H1 (cell line): ENCODE results near the gene STK32C. TPM values are rescaled to one million over a fixed set of nuclear protein-coding genes. Genes with fewer than 3 reads are reported as not detected.

Source experiments
- CTCF ChIA-PET: fragments of 300-600 bp; sonication (Branson Sonifier 250); formaldehyde crosslinking; loops from one replicate; lab custom pipeline; 2021; ENCODE audit not compliant: partially characterized antibody; lab: Charles Lee
- POLR2A ChIA-PET: fragments of 300-600 bp; sonication (Branson Sonifier 250); formaldehyde crosslinking; loops from one replicate; lab custom pipeline; 2021; ENCODE audit warnings: inconsistent platforms; ENCODE audit not compliant: partially characterized antibody; lab: Charles Lee
- DNase-seq, 2 experiments: peaks; one replicate each; pipeline versions ENCODE4 v3.0.0 to v3.0.0-alpha.2; 2010 to 2022; ENCODE audit warnings: low spot score in 2 of 2, low read depth in 1 of 2, mixed read lengths in 1 of 2
- FAIRE-seq: peaks from 2 replicates; lab custom pipeline; 2011; peaks lifted over from hg19 to GRCh38; lab: Jason Lieb, UNC
- H2AFZ ChIP-seq: 2 replicates; pipeline ENCODE4 v1.8.1; 2012; ENCODE audit warnings: low read length, inconsistent platforms
- H2AK5ac ChIP-seq: 2 replicates; pipeline ENCODE4 v1.6.1; 2013; ENCODE audit warnings: low read depth, low read length
- H2BK120ac ChIP-seq: replicated peaks from 2 replicates; pipeline ENCODE3; 2013; ENCODE audit warnings: low read depth, low read length, inconsistent platforms
- H2BK12ac ChIP-seq: 2 replicates; pipeline ENCODE4 v1.6.1; 2013; ENCODE audit warnings: low read depth, low read length
- H2BK15ac ChIP-seq: 2 replicates; pipeline ENCODE4 v1.6.1; 2013; ENCODE audit warnings: low read length
- H2BK20ac ChIP-seq: 2 replicates; pipeline ENCODE4 v1.6.1; 2013; ENCODE audit warnings: low read length
- H2BK5ac ChIP-seq: 2 replicates; pipeline ENCODE4 v1.6.1; 2013; ENCODE audit warnings: low read depth, low read length
- H3K14ac ChIP-seq: 2 replicates; pipeline ENCODE4 v1.6.1; 2013; ENCODE audit warnings: inconsistent platforms; ENCODE audit not compliant: insufficient read length
- H3K18ac ChIP-seq: 2 replicates; pipeline ENCODE4 v1.6.1; 2013; ENCODE audit warnings: low read length; ENCODE audit errors: extremely low read depth
- H3K23ac ChIP-seq: 2 replicates; pipeline ENCODE4 v1.6.1; 2013; ENCODE audit warnings: inconsistent platforms; ENCODE audit not compliant: insufficient read length
- H3K23me2 ChIP-seq: 2 replicates; pipeline ENCODE4 v1.6.1; 2013; ENCODE audit warnings: low read depth, low read length
- H3K27ac ChIP-seq: 2 replicates; pipeline ENCODE4 v1.6.1; 2011; ENCODE audit warnings: low read depth, low read length, inconsistent platforms
- H3K27me3 ChIP-seq, 4 experiments: replicated peaks in 1 of 4; 1 replicate in 1 of 4; 2 replicates in 3 of 4; pipeline versions ENCODE4 v1.6.1 to v1.8.1; 2011 to 2013; ENCODE audit warnings: low read length in 3 of 4, mild to moderate bottlenecking in 3 of 4, inconsistent platforms in 2 of 4, mixed read lengths in 2 of 4, moderate library complexity in 1 of 4; ENCODE audit not compliant: control insufficient read depth in 3 of 4, insufficient read depth in 3 of 4; ENCODE audit errors: extremely low read depth in 1 of 4
- H3K36me3 ChIP-seq, 4 experiments: 2 replicates each; pipeline versions ENCODE4 v1.6.1 to v1.8.1; 2011 to 2013; ENCODE audit warnings: mild to moderate bottlenecking in 4 of 4, low read length in 3 of 4, moderate library complexity in 2 of 4, control low read depth in 1 of 4, inconsistent platforms in 1 of 4; ENCODE audit not compliant: insufficient read depth in 4 of 4, control insufficient read depth in 2 of 4
- H3K4ac ChIP-seq: replicated peaks from 2 replicates; pipeline ENCODE3; 2013; ENCODE audit warnings: low read length, low read depth, mixed read lengths, inconsistent platforms; ENCODE audit not compliant: insufficient read length
- H3K4me1 ChIP-seq, 4 experiments: replicated peaks in 1 of 4; 1 replicate in 1 of 4; 2 replicates in 3 of 4; pipeline versions ENCODE4 v1.6.1 to v1.8.1; 2011 to 2013; ENCODE audit warnings: low read length in 3 of 4, inconsistent platforms in 2 of 4, mixed read lengths in 1 of 4; ENCODE audit not compliant: insufficient read depth in 4 of 4, control insufficient read depth in 3 of 4
- H3K4me2 ChIP-seq, 2 experiments: 2 replicates each; pipeline versions ENCODE4 v1.6.1 to v1.8.1; 2011 to 2013; ENCODE audit warnings: low read depth in 2 of 2, low read length in 2 of 2, control low read depth in 1 of 2, inconsistent platforms in 1 of 2, mild to moderate bottlenecking in 1 of 2; ENCODE audit not compliant: insufficient read depth in 1 of 2
- H3K4me3 ChIP-seq, 4 experiments: fragments of 200-600, 300-600 bp in 1 of 4; sonication (generic), shearing (Covaris generic), sonication (Bioruptor Twin) in 1 of 4; 2 replicates each; pipeline versions ENCODE4 v1.5.1 to v1.8.1; 2011 to 2016; ENCODE audit warnings: low read length in 4 of 4, low read depth in 3 of 4, control low read depth in 2 of 4, inconsistent platforms in 2 of 4, mild to moderate bottlenecking in 2 of 4, mixed read lengths in 1 of 4, moderate library complexity in 1 of 4; ENCODE audit not compliant: insufficient read depth in 2 of 4; ENCODE audit errors: extremely low read depth in 1 of 4
- H3K56ac ChIP-seq: replicated peaks from 2 replicates; pipeline ENCODE3; 2013; ENCODE audit warnings: low read depth, mild to moderate bottlenecking, mixed read lengths, low read length, inconsistent platforms; ENCODE audit not compliant: insufficient read length
- H3K79me1 ChIP-seq: 2 replicates; pipeline ENCODE4 v1.6.1; 2013; ENCODE audit warnings: low read depth, low read length, control low read depth
- H3K79me2 ChIP-seq, 2 experiments: 2 replicates each; pipeline versions ENCODE4 v1.6.1 to v1.8.1; 2012 to 2013; ENCODE audit warnings: low read length in 2 of 2, mild to moderate bottlenecking in 2 of 2, inconsistent platforms in 1 of 2; ENCODE audit not compliant: insufficient read depth in 2 of 2, control insufficient read depth in 1 of 2
- H3K9ac ChIP-seq, 4 experiments: replicated peaks in 1 of 4; 1 replicate in 1 of 4; 2 replicates in 3 of 4; pipeline versions ENCODE4 v1.6.1 to v1.8.1; 2011 to 2013; ENCODE audit warnings: low read depth in 3 of 4, low read length in 3 of 4, control low read depth in 2 of 4, mild to moderate bottlenecking in 2 of 4, moderate library complexity in 2 of 4, inconsistent platforms in 1 of 4; ENCODE audit errors: extremely low read depth in 1 of 4
- H3K9me3 ChIP-seq, 2 experiments: 2 replicates each; pipeline versions ENCODE4 v1.6.1 to v1.8.1; 2012 to 2013; ENCODE audit warnings: mild to moderate bottlenecking in 2 of 2, moderate library complexity in 2 of 2, control low read depth in 1 of 2, inconsistent platforms in 1 of 2, low read depth in 1 of 2, low read length in 1 of 2, mixed read lengths in 1 of 2; ENCODE audit not compliant: insufficient read depth in 2 of 2
- H4K20me1 ChIP-seq, 2 experiments: replicated peaks in 1 of 2; 2 replicates each; pipeline versions ENCODE3 to v1.8.1; 2011 to 2013; ENCODE audit warnings: inconsistent platforms in 2 of 2, low read length in 2 of 2, mild to moderate bottlenecking in 1 of 2; ENCODE audit not compliant: insufficient read depth in 2 of 2, control insufficient read depth in 1 of 2
- H4K5ac ChIP-seq: 2 replicates; pipeline ENCODE4 v1.6.1; 2013; ENCODE audit warnings: low read length, low read depth, mixed read lengths, inconsistent platforms; ENCODE audit not compliant: insufficient read length
- H4K8ac ChIP-seq: 2 replicates; pipeline ENCODE4 v1.8.0; 2013; ENCODE audit warnings: mild to moderate bottlenecking, moderate library complexity, low read length, inconsistent platforms; ENCODE audit not compliant: insufficient read depth; ENCODE audit errors: extremely low read depth
- H4K91ac ChIP-seq: replicated peaks from 2 replicates; pipeline ENCODE3; 2013; ENCODE audit warnings: low read length, mixed read lengths, inconsistent platforms; ENCODE audit not compliant: insufficient read length
- BCL11A ChIP-seq, 2 experiments: IDR thresholded peaks; one replicate each; pipeline ENCODE4 v1.6.1; 2011; ENCODE audit warnings: low read depth in 2 of 2, low read length in 2 of 2, mild to moderate bottlenecking in 2 of 2
- CHD2 ChIP-seq: IDR thresholded peaks from 2 replicates; pipeline ENCODE4 v1.6.1; 2012; ENCODE audit warnings: low read length, improper control_type of control experiment
- KDM5A ChIP-seq: fragments of 200-600 bp; IDR thresholded peaks from 2 replicates; pipeline ENCODE4 v1.7.1; 2012; ENCODE audit warnings: mild to moderate bottlenecking, low read length, inconsistent platforms, mixed read lengths
- NANOG ChIP-seq: IDR thresholded peaks from 2 replicates; pipeline ENCODE4 v1.6.1; 2011; ENCODE audit warnings: low read length, low read depth, mild to moderate bottlenecking, inconsistent platforms; ENCODE audit not compliant: insufficient read depth, poor library complexity, severe bottlenecking
- POU5F1 ChIP-seq: IDR thresholded peaks from 2 replicates; pipeline ENCODE4 v1.6.1; 2011; ENCODE audit warnings: low read depth, mild to moderate bottlenecking, low read length, moderate library complexity
- SAP30 ChIP-seq: fragments of 300-600 bp; sonication (generic); IDR thresholded peaks from 2 replicates; pipeline ENCODE4 v1.7.1; 2012; ENCODE audit warnings: low read length, moderate library complexity, mild to moderate bottlenecking, inconsistent platforms; ENCODE audit not compliant: insufficient read depth, insufficient replicate concordance
- TBP ChIP-seq: IDR thresholded peaks from 2 replicates; pipeline ENCODE4 v1.6.1; 2011; ENCODE audit warnings: low read depth, low read length, improper control_type of control experiment
- TEAD4 ChIP-seq: IDR thresholded peaks from 2 replicates; pipeline ENCODE4 v1.6.1; 2012; ENCODE audit warnings: low read depth, low read length, inconsistent platforms, mixed read lengths
- WGBS, 2 experiments: shearing (Covaris generic) in 1 of 2; methylation state at CpG; one replicate each; pipeline versions ENCODE4 v1.1.6 to v1.1.7; 2013 to 2015; ENCODE audit warnings: low lambda C conversion rate in 2 of 2, mixed read lengths in 2 of 2, inconsistent platforms in 1 of 2, low coverage in 1 of 2, missing lambda C conversion rate in 1 of 2; ENCODE audit not compliant: insufficient replicate concordance in 2 of 2, insufficient coverage in 1 of 2, insufficient read length in 1 of 2; ENCODE audit errors: extremely low coverage in 1 of 2, missing lambda C conversion rate in 1 of 2; 5-methylcytosine and 5-hydroxymethylcytosine counted together
- polyA plus RNA-seq, 7 experiments: library from polyadenylated mRNA; depleted of rRNA in 3 of 7; stranded (reverse) in 5 of 7; unstranded in 2 of 7; fragments of >200 nt in 5 of 7; fragments of 200-250 nt in 2 of 7; gene quantifications; 1 replicate in 5 of 7; 2 replicates in 1 of 7; 4 replicates in 1 of 7; pipeline versions ENCODE4 v1.2.1 to v1.2.3, GENCODE V29; 2011 to 2013; ENCODE audit warnings: missing spikeins in 2 of 7, mixed read lengths in 2 of 7
- total RNA-seq: library from RNA; stranded (reverse); fragmentation: NEBNext Ultra II Directional; extraction: Animal tissue kit (Norgen Biotek cat#: 25700); gene quantifications from 2 replicates; pipeline ENCODE4 v1.2.1, GENCODE V29; 2021

STK32C gene
- total and polyA plus RNA-seq, 2 of the 8 experiments (the other 6 are each of a cell fraction or from before 2014, with no cell fraction given): 10.6 to 15.6 TPM

DNA sequence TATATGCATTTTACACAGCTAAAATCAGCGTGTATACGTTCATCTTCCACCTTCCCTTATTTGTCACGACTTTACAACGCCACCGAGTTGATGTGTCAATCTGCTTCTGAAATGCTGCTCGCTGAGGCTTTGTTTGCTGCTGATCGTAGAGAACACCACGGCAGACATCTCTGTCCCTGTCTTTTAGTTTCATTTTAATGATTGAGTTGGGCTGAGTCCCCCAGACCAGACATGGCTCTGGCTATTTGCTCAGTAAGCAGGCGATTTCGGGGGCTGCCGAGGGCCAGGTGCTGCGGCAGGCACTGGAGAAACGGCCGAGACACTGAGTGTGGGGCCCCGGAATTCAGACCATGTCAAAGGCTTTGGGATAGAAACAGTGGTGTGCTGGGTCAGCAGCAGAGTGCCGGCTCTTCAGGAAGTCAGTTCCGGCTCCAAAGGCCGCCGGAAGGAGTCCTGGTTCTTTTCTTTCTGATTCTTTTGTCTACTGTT lies 29.2 kb upstream of the STK32C start:
- POLR2A ChIA-PET: interaction anchor here (1.5 kb wide), 1 partner anchor 43 kb away, joined by 3 read pairs; no protein-coding TSS in a partner anchor
- Histone ChIP-seq H3K14ac (no peak overlapping the region), H3K27ac (no peak overlapping the region), H3K4ac (no peak overlapping the region), H3K9me3 (no peaks in the 10 kb centered on the region)
- no peak for TF ChIP-seq TBP
- TF ChIP-seq KDM5A: no peak
- no peak for TF ChIP-seq SAP30
- no peak for TF ChIP-seq BCL11A (IDR thresholded peaks at IDR 0.05; ENCODE audit: low read depth in 2 of 2, low read length in 2 of 2)
- TF ChIP-seq CHD2: no peak
- no peak for TF ChIP-seq POU5F1
- no peak for TF ChIP-seq NANOG
- no peak for TF ChIP-seq TEAD4
- TF ChIP-seq, all 59 proteins: peak for 0
- no peak overlapping the region for H3K4me2 ChIP-seq
- H2AK5ac ChIP-seq: no peak overlapping the region
- H3K4me3 ChIP-seq: no peak overlapping the region
- no peak overlapping the region for H3K18ac ChIP-seq
- H3K23ac ChIP-seq: no peak overlapping the region
- no peak overlapping the region for H2AFZ ChIP-seq
- H4K91ac ChIP-seq: no peak overlapping the region
- peak overlapping the region in 1 of 4 experiments; percentile 28; a peak in 1 of 7 replicates for H3K9ac ChIP-seq
- WGBS, 2 experiments: 87% methylated on average over 19 of the region's 19 CpGs; no CpG with 5 or more reads in 1 of the 2 experiments
- H2BK5ac ChIP-seq: no peak overlapping the region
- H2BK12ac ChIP-seq: no peak overlapping the region
- no peak overlapping the region for H2BK120ac ChIP-seq
- no peak overlapping the region for H2BK20ac ChIP-seq
- peaks cover 5% of the 10 kb centered on the region; the same call in 1 of the 2 replicates for H3K23me2 ChIP-seq
- no peak overlapping the region for H4K5ac ChIP-seq
- CTCF ChIA-PET: interaction anchor here (3.2 kb wide), 1 partner anchor 15 kb away, joined by 17 read pairs; no protein-coding TSS in a partner anchor
- no peaks in the 10 kb centered on the region for H3K79me2 ChIP-seq
- H3K36me3 ChIP-seq: no peaks in the 10 kb centered on the region
- H4K8ac ChIP-seq: no peak overlapping the region
- FAIRE-seq: no peak
- no peak overlapping the region for H2BK15ac ChIP-seq
- no peak overlapping the region for H3K56ac ChIP-seq
- no peaks in the 10 kb centered on the region for H3K79me1 ChIP-seq
- H4K20me1 ChIP-seq: no peaks in the 10 kb centered on the region
- DNase-seq: no peak
- peaks cover 0 to 9% (median 3%) of the 10 kb centered on the region in 4 experiments; a peak in 4 of 7 replicates for H3K4me1 ChIP-seq
- H3K27me3 ChIP-seq: 0 out of 7 replicates have a peak, but pooled peaks cover 0 to 3% (median 0%) of the 10 kb centered on the region in 4 experiments
